ENCODE measurements around the gene KCNN3.

KCNN3 gene

DNA sequence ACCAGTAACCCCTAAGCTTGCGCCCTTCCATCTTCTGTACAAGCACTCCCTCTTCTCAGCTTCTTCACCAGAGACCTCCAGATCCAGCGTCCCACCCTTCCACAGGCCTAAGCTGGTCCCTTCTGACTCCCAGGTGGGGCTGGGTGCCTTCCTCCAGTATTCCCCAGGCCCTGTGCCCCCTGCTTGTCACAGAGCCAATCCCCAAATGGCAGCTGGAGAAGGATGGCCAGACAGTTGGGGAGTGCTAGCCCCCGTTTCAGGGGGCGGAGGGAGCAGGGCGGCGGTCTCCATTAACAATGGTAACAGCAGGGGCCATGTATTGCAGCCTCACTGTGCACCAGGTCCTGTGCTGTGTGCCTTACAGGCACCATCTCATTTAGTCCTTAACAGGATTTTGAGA lies 85.7 kb downstream of the KCNN3 start:
- Histone ChIP-seq H3K27ac (ENCODE audit: low read length) (peak overlapping the region; percentile 96), H4K20me1 (ENCODE audit: insufficient read depth, low read length) (no peaks in the 10 kb centered on the region)

GRCh38 chr1:154783976-154784375 lies 86.1 kb downstream of the KCNN3 start:
- peaks cover 63% of the 10 kb centered on the region for H3K79me2 ChIP-seq (ENCODE audit: low read length)
- H3K36me3 ChIP-seq (replicated peaks; ENCODE audit: insufficient read depth, low read length), result no peaks in the 10 kb centered on the region
- H4K20me1 ChIP-seq (ENCODE audit: insufficient read depth, low read length), result no peaks in the 10 kb centered on the region
- no peak overlapping the region for H3K4me3 ChIP-seq (ENCODE audit: low read length)
- peak overlapping the region; percentile 64 for H3K9ac ChIP-seq (ENCODE audit: low read length)
- no peaks in the 10 kb centered on the region for H3K9me3 ChIP-seq (replicated peaks; ENCODE audit: insufficient read depth, low read length)
- H3F3A ChIP-seq (ENCODE audit: insufficient read depth, low read length), result peaks cover 38% of the 10 kb centered on the region
- TF ChIP-seq EZH2phosphoT487 (IDR thresholded peaks at IDR 0.05; ENCODE audit: low read length) (no peak), CTCF (IDR thresholded peaks at IDR 0.05; ENCODE audit: low read length) (no peak), EZH2 (optimal IDR thresholded peaks at IDR 0.05; ENCODE audit: low read depth, low read length) (no peak)
- no peaks in the 10 kb centered on the region for H3K9me2 ChIP-seq (replicated peaks; ENCODE audit: insufficient read depth, low read length)
- peaks cover 56% of the 10 kb centered on the region for H3K4me1 ChIP-seq (ENCODE audit: low read length)
- H3K27ac ChIP-seq (ENCODE audit: low read length), result peak overlapping the region; percentile 96
- no peak for DNase-seq
- no peak overlapping the region for H2AFZ ChIP-seq (ENCODE audit: low read length)
- no peaks in the 10 kb centered on the region for H3K27me3 ChIP-seq (replicated peaks; ENCODE audit: insufficient read depth, low read length)
- peak overlapping the region; percentile 76 for H3K4me2 ChIP-seq (ENCODE audit: low read depth, low read length)

More for the DNA sequence above, 85.7 kb downstream of the KCNN3 start:
- H3K4me1 ChIP-seq (ENCODE audit: low read length), result peaks cover 61% of the 10 kb centered on the region
- H3K4me3 ChIP-seq (ENCODE audit: low read length), result peak overlapping the region; percentile 20; the same call in 1 of the 2 replicates
- no peak overlapping the region for H2AFZ ChIP-seq (ENCODE audit: low read length)
- peak overlapping the region; percentile 76 for H3K4me2 ChIP-seq (ENCODE audit: low read depth, low read length)
- peak overlapping the region; percentile 64 for H3K9ac ChIP-seq (ENCODE audit: low read length)
- TF ChIP-seq EZH2 (optimal IDR thresholded peaks at IDR 0.05; ENCODE audit: low read depth, low read length) (no peak), CTCF (IDR thresholded peaks at IDR 0.05; ENCODE audit: low read length) (no peak), EZH2phosphoT487 (IDR thresholded peaks at IDR 0.05; ENCODE audit: low read length) (no peak)
- H3K79me2 ChIP-seq (ENCODE audit: low read length), result peaks cover 64% of the 10 kb centered on the region
- no peaks in the 10 kb centered on the region for H3K36me3 ChIP-seq (replicated peaks; ENCODE audit: insufficient read depth, low read length)
- H3K9me3 ChIP-seq (replicated peaks; ENCODE audit: insufficient read depth, low read length), result no peaks in the 10 kb centered on the region
- DNase-seq, result no peak
- H3F3A ChIP-seq (ENCODE audit: insufficient read depth, low read length), result peaks cover 38% of the 10 kb centered on the region
- no peaks in the 10 kb centered on the region for H3K9me2 ChIP-seq (replicated peaks; ENCODE audit: insufficient read depth, low read length)
- H3K27me3 ChIP-seq (replicated peaks; ENCODE audit: insufficient read depth, low read length), result no peaks in the 10 kb centered on the region

GRCh38 chr1:154780541-154780940 lies 89.5 kb downstream of the KCNN3 start:
- no peak for DNase-seq
- H2AFZ ChIP-seq (ENCODE audit: low read length), result no peak overlapping the region
- H3K9ac ChIP-seq (ENCODE audit: low read length), result no peak overlapping the region
- no peak overlapping the region for H3K27ac ChIP-seq (ENCODE audit: low read length)
- no peak for TF ChIP-seq EZH2phosphoT487 (IDR thresholded peaks at IDR 0.05; ENCODE audit: low read length)
- TF ChIP-seq EZH2 (optimal IDR thresholded peaks at IDR 0.05; ENCODE audit: low read depth, low read length), result no peak
- no peak for TF ChIP-seq CTCF (IDR thresholded peaks at IDR 0.05; ENCODE audit: low read length)
- H3K9me3 ChIP-seq (replicated peaks; ENCODE audit: insufficient read depth, low read length), result no peaks in the 10 kb centered on the region
- H3K4me1 ChIP-seq (ENCODE audit: low read length), result peaks cover 22% of the 10 kb centered on the region
- no peak overlapping the region for H3K4me3 ChIP-seq (ENCODE audit: low read length)
- H4K20me1 ChIP-seq (ENCODE audit: insufficient read depth, low read length), result no peaks in the 10 kb centered on the region
- H3K79me2 ChIP-seq (ENCODE audit: low read length), result peaks cover 35% of the 10 kb centered on the region
- H3K9me2 ChIP-seq (replicated peaks; ENCODE audit: insufficient read depth, low read length), result no peaks in the 10 kb centered on the region
- H3F3A ChIP-seq (ENCODE audit: insufficient read depth, low read length), result peaks cover 22% of the 10 kb centered on the region
- H3K27me3 ChIP-seq (replicated peaks; ENCODE audit: insufficient read depth, low read length), result no peaks in the 10 kb centered on the region
- no peaks in the 10 kb centered on the region for H3K36me3 ChIP-seq (replicated peaks; ENCODE audit: insufficient read depth, low read length)
- H3K4me2 ChIP-seq (ENCODE audit: low read depth, low read length), result no peak overlapping the region
